Tibial nerve (tissue), 4 donors: ENCODE measurements around the gene PGBD5. TPM values are rescaled to one million over a fixed set of nuclear protein-coding genes. Genes with fewer than 3 reads are reported as not detected.

Experiments
- DNase-seq, 2 donors: peaks; one replicate each; pipeline ENCODE4 v3.0.0-alpha.2; 2019; ENCODE audit warnings: low spot score in 2 of 2
- H3K27ac ChIP-seq, 4 donors: fragments of 200-600 bp; sonication (generic) in 3 of 4; one replicate each; pipeline ENCODE4 v1.5.1; 2017 to 2019; ENCODE audit warnings: mild to moderate bottlenecking in 1 of 4
- H3K27me3 ChIP-seq, 2 donors: fragments of 200-600 bp; sonication (generic) in 1 of 2; one replicate each; pipeline versions ENCODE4 v1.5.1 to v1.6.0; 2017 to 2019
- H3K36me3 ChIP-seq, 3 donors: fragments of 200-600 bp; sonication (generic); one replicate each; pipeline ENCODE4 v1.5.1; 2018 to 2019
- H3K4me1 ChIP-seq, 4 donors: fragments of 200-600 bp; sonication (generic) in 3 of 4; one replicate each; pipeline ENCODE4 v1.5.1; 2017 to 2019
- H3K4me3 ChIP-seq, 4 donors: fragments of 200-600 bp; sonication (generic) in 3 of 4; one replicate each; pipeline ENCODE4 v1.5.1; 2017 to 2019; ENCODE audit warnings: mild to moderate bottlenecking in 1 of 4, moderate library complexity in 1 of 4
- H3K9me3 ChIP-seq, 4 donors: fragments of 200-600 bp; sonication (generic) in 3 of 4; one replicate each; pipeline ENCODE4 v1.5.1; 2017 to 2019
- EP300 ChIP-seq, 2 donors: sonication (generic); formaldehyde crosslinking; IDR thresholded peaks; one replicate each; pipeline ENCODE4 v1.6.1; 2017; ENCODE audit warnings: antibody characterized with exemption in 2 of 2, mild to moderate bottlenecking in 1 of 2
- POLR2A ChIP-seq, 2 donors: fragments of 450-650 bp; IDR thresholded peaks; one replicate each; pipeline ENCODE4 v1.6.1; 2017; ENCODE audit warnings: antibody characterized with exemption in 2 of 2, mild to moderate bottlenecking in 2 of 2, moderate library complexity in 2 of 2
- WGBS, 2 donors: methylation state at CpG; one replicate each; pipeline ENCODE4 v1.1.5; 2018; 5-methylcytosine and 5-hydroxymethylcytosine counted together
- total RNA-seq, 4 donors: library from RNA; depleted of rRNA; stranded (reverse); fragments of >200 nt; gene quantifications; one replicate each; pipeline ENCODE4 v1.1.0, GENCODE V29; 2016
- TF ChIP-seq, protein P1 (sequence below), 5 experiments: fragments of 200-600 bp in 3 of 5; fragments of 450-650 bp in 2 of 5; sonication (generic) in 3 of 5; IDR thresholded peaks; one replicate each; pipeline ENCODE4 v1.5.1; 2016 to 2019; ENCODE audit warnings: antibody characterized with exemption in 5 of 5, mild to moderate bottlenecking in 3 of 5, moderate library complexity in 2 of 5

PGBD5 gene
- total RNA-seq, 4 donors from 2014 or later = 1.4 to 5.1 (median 2.2) TPM

DNA sequence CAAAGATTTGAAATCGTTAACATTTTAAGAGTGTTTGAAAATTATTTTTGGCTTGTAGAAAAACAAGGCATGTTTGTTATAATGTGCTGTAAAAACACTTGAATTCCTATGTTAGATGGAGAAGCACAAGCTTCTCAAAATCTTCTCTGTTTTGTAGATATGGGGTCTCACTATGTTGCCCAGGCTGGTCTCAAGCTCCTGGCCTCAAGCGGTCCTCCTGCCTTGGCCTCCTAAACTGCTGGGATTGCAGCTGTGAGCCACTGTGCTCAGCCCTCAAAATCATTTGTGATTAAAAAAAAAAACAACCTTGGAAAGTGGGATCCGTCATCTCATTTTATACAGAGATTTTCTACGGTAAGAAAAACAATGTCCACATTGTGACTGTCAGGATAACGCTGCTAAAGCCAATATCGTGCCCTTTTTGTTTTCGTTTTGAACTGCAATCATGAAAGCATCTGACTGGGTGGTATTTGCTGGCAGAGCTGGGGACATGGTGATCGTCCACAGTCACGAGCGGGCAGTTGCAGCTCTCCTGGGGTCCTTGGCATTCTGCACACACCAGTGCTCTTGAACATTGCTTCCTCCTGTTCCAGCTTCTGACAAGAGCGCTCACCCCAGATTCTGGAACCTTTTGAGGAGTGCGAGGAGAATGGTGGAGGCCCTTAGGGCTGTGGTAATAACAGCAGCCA lies 112.5 kb downstream of the PGBD5 start:
- H3K27me3 ChIP-seq = no peaks in the 10 kb centered on the region
- 46 to 57% methylated on average over 12 of the region's 12 CpGs for WGBS, 2 donors
- H3K4me3 ChIP-seq = no peak overlapping the region
- H3K9me3 ChIP-seq = no peaks in the 10 kb centered on the region
- TF ChIP-seq EP300 (IDR thresholded peaks at IDR 0.05) (no peak), POLR2A (IDR thresholded peaks at IDR 0.05) (no peak)
- TF ChIP-seq, protein P1, sequence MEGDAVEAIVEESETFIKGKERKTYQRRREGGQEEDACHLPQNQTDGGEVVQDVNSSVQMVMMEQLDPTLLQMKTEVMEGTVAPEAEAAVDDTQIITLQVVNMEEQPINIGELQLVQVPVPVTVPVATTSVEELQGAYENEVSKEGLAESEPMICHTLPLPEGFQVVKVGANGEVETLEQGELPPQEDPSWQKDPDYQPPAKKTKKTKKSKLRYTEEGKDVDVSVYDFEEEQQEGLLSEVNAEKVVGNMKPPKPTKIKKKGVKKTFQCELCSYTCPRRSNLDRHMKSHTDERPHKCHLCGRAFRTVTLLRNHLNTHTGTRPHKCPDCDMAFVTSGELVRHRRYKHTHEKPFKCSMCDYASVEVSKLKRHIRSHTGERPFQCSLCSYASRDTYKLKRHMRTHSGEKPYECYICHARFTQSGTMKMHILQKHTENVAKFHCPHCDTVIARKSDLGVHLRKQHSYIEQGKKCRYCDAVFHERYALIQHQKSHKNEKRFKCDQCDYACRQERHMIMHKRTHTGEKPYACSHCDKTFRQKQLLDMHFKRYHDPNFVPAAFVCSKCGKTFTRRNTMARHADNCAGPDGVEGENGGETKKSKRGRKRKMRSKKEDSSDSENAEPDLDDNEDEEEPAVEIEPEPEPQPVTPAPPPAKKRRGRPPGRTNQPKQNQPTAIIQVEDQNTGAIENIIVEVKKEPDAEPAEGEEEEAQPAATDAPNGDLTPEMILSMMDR (IDR thresholded peaks at IDR 0.05) = no peak
- no peak overlapping the region for H3K27ac ChIP-seq
- H3K4me1 ChIP-seq = no peaks in the 10 kb centered on the region
- H3K36me3 ChIP-seq = no peaks in the 10 kb centered on the region
- DNase-seq = no peak

DNA sequence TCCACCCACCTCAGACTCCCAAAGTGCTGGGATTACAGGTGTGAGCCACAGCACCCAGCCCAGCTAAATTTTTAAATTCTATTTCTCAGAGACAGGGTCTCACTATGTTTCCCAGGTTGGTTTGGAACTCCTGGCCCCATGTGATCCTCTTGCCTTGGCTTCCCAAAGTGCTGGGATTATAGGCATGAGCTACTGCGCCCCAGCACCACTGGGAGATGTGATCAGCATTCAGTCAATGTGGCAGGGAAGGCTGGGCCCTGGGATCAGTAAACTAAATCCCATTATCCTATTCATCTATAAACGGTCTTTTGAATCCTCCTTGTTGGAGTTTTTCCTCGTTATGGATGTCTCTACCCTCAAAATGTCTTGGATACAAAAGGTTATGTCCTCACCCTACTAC lies 113.5 kb downstream of the PGBD5 start:
- H3K36me3 ChIP-seq = no peaks in the 10 kb centered on the region
- no peak overlapping the region for H3K4me3 ChIP-seq
- H3K27me3 ChIP-seq = no peaks in the 10 kb centered on the region
- DNase-seq = no peak
- H3K4me1 ChIP-seq = peaks cover 0 to 6% (median 0%) of the 10 kb centered on the region in 4 donors
- TF ChIP-seq EP300 (IDR thresholded peaks at IDR 0.05) (no peak), POLR2A (IDR thresholded peaks at IDR 0.05) (no peak)
- TF ChIP-seq, protein P1 (IDR thresholded peaks at IDR 0.05) = no peak
- 64 to 68% methylated on average over 3 of the region's 3 CpGs for WGBS, 2 donors
- H3K27ac ChIP-seq = no peak overlapping the region
- no peaks in the 10 kb centered on the region for H3K9me3 ChIP-seq

- H3K36me3 ChIP-seq = no peaks in the 10 kb centered on the region
- TF ChIP-seq, protein P1 (IDR thresholded peaks at IDR 0.05) = peak; percentile 85 to 94 (median 87)
- no peak for TF ChIP-seq POLR2A (IDR thresholded peaks at IDR 0.05)
- peaks cover 0 to 8% (median 0%) of the 10 kb centered on the region in 4 donors for H3K4me1 ChIP-seq
- no peak overlapping the region for H3K4me3 ChIP-seq
- no peak overlapping the region for H3K27ac ChIP-seq
- WGBS, 2 donors = 32 to 34% methylated on average over 14 of the region's 14 CpGs
- H3K9me3 ChIP-seq = no peaks in the 10 kb centered on the region
- peak; percentile 64 to 76 for DNase-seq
- H3K27me3 ChIP-seq = no peaks in the 10 kb centered on the region
Measured at GRCh38 chr1:230310381-230311163, 115.6 kb downstream of the PGBD5 start.

GRCh38 chr1:230309646-230310177 lies 116.4 kb downstream of the PGBD5 start:
- no peak overlapping the region for H3K27ac ChIP-seq
- no peak overlapping the region for H3K4me3 ChIP-seq
- TF ChIP-seq POLR2A (IDR thresholded peaks at IDR 0.05) (no peak), EP300 (IDR thresholded peaks at IDR 0.05) (no peak)
- TF ChIP-seq, protein P1 (IDR thresholded peaks at IDR 0.05) = no peak
- H3K36me3 ChIP-seq = no peaks in the 10 kb centered on the region
- H3K9me3 ChIP-seq = no peaks in the 10 kb centered on the region
- peaks cover 0 to 8% (median 0%) of the 10 kb centered on the region in 4 donors for H3K4me1 ChIP-seq
- DNase-seq = no peak
- H3K27me3 ChIP-seq = no peaks in the 10 kb centered on the region
- WGBS, 2 donors = 92% methylated on average over 15 of the region's 15 CpGs

DNA sequence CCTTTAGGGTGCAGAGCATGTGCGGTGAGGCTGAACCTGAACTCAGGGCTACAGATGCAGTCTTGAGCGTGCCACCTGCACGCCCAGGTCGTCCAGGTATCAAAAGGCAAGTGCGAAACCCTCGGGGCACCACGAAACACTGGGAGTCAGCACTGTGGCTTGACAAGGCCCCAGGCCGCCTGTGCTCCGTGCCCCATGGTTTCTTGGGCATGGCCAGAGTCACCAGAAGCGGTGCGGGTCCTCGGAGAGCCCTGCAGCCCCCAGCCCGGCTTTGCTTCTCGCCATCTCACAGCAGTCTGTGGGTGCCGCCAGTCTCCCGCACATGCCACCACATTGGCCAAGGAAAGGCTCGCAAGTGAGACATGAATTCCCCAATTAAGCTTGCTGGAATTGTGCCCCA lies 117.3 kb downstream of the PGBD5 start:
- no peak for TF ChIP-seq EP300 (IDR thresholded peaks at IDR 0.05)
- TF ChIP-seq, protein P1 (IDR thresholded peaks at IDR 0.05) = no peak
- no peak for TF ChIP-seq POLR2A (IDR thresholded peaks at IDR 0.05)
- peaks cover 0 to 8% (median 0%) of the 10 kb centered on the region in 4 donors for H3K4me1 ChIP-seq
- no peak overlapping the region for H3K4me3 ChIP-seq
- no peaks in the 10 kb centered on the region for H3K36me3 ChIP-seq
- 94 to 95% methylated on average over 15 to 17 of the region's 17 CpGs for WGBS, 2 donors
- H3K9me3 ChIP-seq = no peaks in the 10 kb centered on the region
- H3K27me3 ChIP-seq = no peaks in the 10 kb centered on the region
- H3K27ac ChIP-seq = no peak overlapping the region
- no peak for DNase-seq
